ENCODE results near the gene LTBP3. TPM values are rescaled to one million over a fixed set of nuclear protein-coding genes. Genes with fewer than 3 reads are reported as not detected.

The LTBP3 gene
- polyA plus RNA-seq, 1 donor from 2014 or later: 37.4 TPM

DNA sequence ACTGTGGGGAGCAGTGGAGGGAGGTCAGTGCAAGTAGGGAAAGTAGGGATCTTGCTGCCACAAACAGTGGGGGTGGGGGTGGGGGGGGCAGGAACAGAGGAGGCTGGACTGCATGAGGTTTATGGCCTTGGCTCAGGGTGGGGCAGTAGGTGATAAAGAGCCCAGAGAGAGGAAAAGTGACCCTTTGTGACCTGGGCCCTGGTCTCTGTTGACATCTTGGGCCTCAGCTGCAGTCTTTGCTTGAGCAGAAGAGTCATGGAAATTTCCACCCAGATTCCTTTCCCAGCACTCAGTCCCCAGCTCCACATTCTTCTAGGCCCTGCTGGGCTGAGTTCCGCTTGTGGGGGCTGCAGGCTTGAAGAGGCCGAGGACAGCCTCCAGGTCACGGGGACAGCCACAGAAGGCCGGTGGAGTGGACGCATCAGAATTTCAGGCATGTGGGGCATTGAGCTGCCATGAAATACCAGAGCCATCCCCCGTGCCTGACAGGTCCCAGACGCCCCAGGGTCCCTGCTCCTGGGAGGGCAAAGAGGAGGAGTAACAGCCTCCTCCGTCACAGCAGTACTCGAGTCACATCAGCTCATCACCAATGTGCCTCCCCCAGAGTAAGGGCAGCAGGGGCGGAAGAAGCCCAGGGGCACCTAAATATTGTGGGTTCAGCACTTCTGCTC is 69.0 kb downstream of the LTBP3 start:
- H3K9me3 Mint-ChIP-seq: no peaks in the 10 kb centered on the region
- H3K27ac Mint-ChIP-seq: peak overlapping the region in 1 of 3 donors; percentile 59
- H3K4me3 Mint-ChIP-seq: no peak overlapping the region
- H3K27me3 Mint-ChIP-seq: no peaks in the 10 kb centered on the region
- peaks cover 37 to 50% (median 42%) of the 10 kb centered on the region in 3 donors for H3K4me1 Mint-ChIP-seq
- no peaks in the 10 kb centered on the region for H3K36me3 Mint-ChIP-seq

Other genes starting within 250 kb of the LTBP3 start
- not detected for gene CDC42EP2, start 243.5 kb downstream of the LTBP3 start, polyA plus RNA-seq
- gene DPF2, start 224.5 kb downstream of the LTBP3 start, polyA plus RNA-seq: 77.7 TPM
- gene TIGD3, start 203.6 kb downstream of the LTBP3 start, polyA plus RNA-seq: 2.3 TPM
- 17.8 TPM for gene SLC25A45, start 175.7 kb downstream of the LTBP3 start, polyA plus RNA-seq
- 54.2 TPM for gene FRMD8, start 171.7 kb downstream of the LTBP3 start, polyA plus RNA-seq
- gene NEAT1, start 135.6 kb downstream of the LTBP3 start, polyA plus RNA-seq: 1.2 TPM
- 3,054 TPM for gene MALAT1, start 59.3 kb downstream of the LTBP3 start, polyA plus RNA-seq
- gene SCYL1, start 33.3 kb downstream of the LTBP3 start, polyA plus RNA-seq: 34.0 TPM
- gene ZNRD2, start 12.1 kb upstream of the LTBP3 start, polyA plus RNA-seq: 86.4 TPM
- 49.0 TPM for gene FAM89B, start 14.2 kb upstream of the LTBP3 start, polyA plus RNA-seq
- gene EHBP1L1, start 17.7 kb upstream of the LTBP3 start, polyA plus RNA-seq: 16.1 TPM
- gene KCNK7, start 37.4 kb upstream of the LTBP3 start, polyA plus RNA-seq: not detected
- 26.5 TPM for gene MAP3K11, start 55.9 kb upstream of the LTBP3 start, polyA plus RNA-seq
- gene PCNX3, start 57.4 kb upstream of the LTBP3 start, polyA plus RNA-seq: 6.8 TPM
- 253 TPM for gene SIPA1, start 79.7 kb upstream of the LTBP3 start, polyA plus RNA-seq
- 66.7 TPM for gene RELA, start 104.6 kb upstream of the LTBP3 start, polyA plus RNA-seq
- 62.6 TPM for gene KAT5, start 153.9 kb upstream of the LTBP3 start, polyA plus RNA-seq
- gene RNASEH2C, start 162.4 kb upstream of the LTBP3 start, polyA plus RNA-seq: 120 TPM
- gene AP5B1, start 222.6 kb upstream of the LTBP3 start, polyA plus RNA-seq: 17.2 TPM
- not detected for gene OVOL1, start 228.7 kb upstream of the LTBP3 start, polyA plus RNA-seq

All from IgD-negative memory B cell (primary cell).